ENCODE measurements around the gene COL9A1. TPM values are rescaled to one million over a fixed set of nuclear protein-coding genes. Genes with fewer than 3 reads are reported as not detected.

The COL9A1 gene
- total and polyA plus RNA-seq, 2 of the 8 experiments (the other 6 are each of a cell fraction or from before 2014, with no cell fraction given), result 7.9 to 18.1 TPM

DNA sequence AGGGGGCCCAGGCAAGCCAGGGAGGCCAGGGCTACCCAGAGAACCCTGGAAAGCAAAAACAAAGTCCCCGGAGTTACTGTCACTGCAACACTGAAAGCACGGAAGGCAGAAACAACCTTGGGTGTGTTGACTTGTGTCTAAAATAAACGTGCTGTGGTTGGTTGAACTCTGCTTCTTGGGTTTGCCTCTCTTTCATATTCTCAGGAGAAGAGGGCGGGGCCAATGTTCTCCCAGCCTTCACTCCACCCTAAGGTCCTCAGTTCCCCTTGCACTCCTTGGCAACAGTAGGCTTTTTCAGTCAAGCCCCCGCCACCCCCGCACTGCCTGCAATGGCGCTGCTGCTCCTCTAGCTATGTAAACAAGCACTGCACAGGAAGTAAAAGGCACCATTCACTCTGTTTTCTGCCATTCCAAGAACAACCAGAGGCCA is 60.9 kb downstream of the COL9A1 start:
- Histone ChIP-seq H3K18ac (ENCODE audit: extremely low read depth, low read length) (no peak overlapping the region), H3K79me1 (ENCODE audit: low read depth, low read length) (no peaks in the 10 kb centered on the region), H3K4me1 (replicated peaks in 1 of 4; ENCODE audit: control insufficient read depth in 3 of 4, insufficient read depth in 4 of 4, low read length in 3 of 4) (peaks cover 0 to 6% (median 4%) of the 10 kb centered on the region in 4 experiments; a peak in 5 of 7 replicates), H3K27me3 (replicated peaks in 1 of 4; ENCODE audit: control insufficient read depth in 3 of 4, extremely low read depth in 1 of 4, insufficient read depth in 3 of 4, low read length in 3 of 4) (no peaks in the 10 kb centered on the region), H3K14ac (ENCODE audit: insufficient read length) (no peak overlapping the region), H2BK12ac (ENCODE audit: low read depth, low read length) (no peak overlapping the region), H3K27ac (ENCODE audit: low read depth, low read length) (no peak overlapping the region), H2AFZ (ENCODE audit: low read length) (0 out of 2 replicates have a peak overlapping the region, but pooled peaks have one; percentile 30), H2AK5ac (ENCODE audit: low read depth, low read length) (no peak overlapping the region), H4K20me1 (replicated peaks in 1 of 2; ENCODE audit: control insufficient read depth in 1 of 2, insufficient read depth in 2 of 2, low read length in 2 of 2) (no peaks in the 10 kb centered on the region), H3K4ac (replicated peaks; ENCODE audit: insufficient read length, low read depth, low read length) (no peak overlapping the region), H4K5ac (ENCODE audit: insufficient read length, low read depth, low read length) (no peak overlapping the region), H3K79me2 (ENCODE audit: control insufficient read depth in 1 of 2, insufficient read depth in 2 of 2, low read length in 2 of 2) (no peaks in the 10 kb centered on the region), H3K4me3 (ENCODE audit: extremely low read depth in 1 of 4, insufficient read depth in 2 of 4, low read depth in 3 of 4, low read length in 4 of 4) (no peak overlapping the region), H3K9ac (replicated peaks in 1 of 4; ENCODE audit: extremely low read depth in 1 of 4, low read depth in 3 of 4, low read length in 3 of 4) (no peak overlapping the region), H2BK5ac (ENCODE audit: low read depth, low read length) (no peak overlapping the region), H2BK20ac (ENCODE audit: low read length) (no peak overlapping the region), H4K91ac (replicated peaks; ENCODE audit: insufficient read length, low read length) (no peak overlapping the region), H4K8ac (ENCODE audit: extremely low read depth, insufficient read depth, low read length) (no peak overlapping the region), H3K23ac (ENCODE audit: insufficient read length) (no peak overlapping the region), H2BK120ac (replicated peaks; ENCODE audit: low read depth, low read length) (no peak overlapping the region), H3K36me3 (ENCODE audit: control insufficient read depth in 2 of 4, insufficient read depth in 4 of 4, low read length in 3 of 4) (no peaks in the 10 kb centered on the region), H3K4me2 (ENCODE audit: insufficient read depth in 1 of 2, low read depth in 2 of 2, low read length in 2 of 2) (no peak overlapping the region), H3K23me2 (ENCODE audit: low read depth, low read length) (no peaks in the 10 kb centered on the region), H3K56ac (replicated peaks; ENCODE audit: insufficient read length, low read depth, low read length) (no peak overlapping the region), H2BK15ac (ENCODE audit: low read length) (no peak overlapping the region), H3K9me3 (ENCODE audit: insufficient read depth in 2 of 2, low read depth in 1 of 2, low read length in 1 of 2) (no peaks in the 10 kb centered on the region)
- TF ChIP-seq, protein P1, sequence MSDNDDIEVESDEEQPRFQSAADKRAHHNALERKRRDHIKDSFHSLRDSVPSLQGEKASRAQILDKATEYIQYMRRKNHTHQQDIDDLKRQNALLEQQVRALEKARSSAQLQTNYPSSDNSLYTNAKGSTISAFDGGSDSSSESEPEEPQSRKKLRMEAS (IDR thresholded peaks at IDR 0.05), result no peak
- no peak for DNase-seq (ENCODE audit: low read depth in 1 of 2, low spot score in 2 of 2)
- no peak for FAIRE-seq
- CTCF ChIA-PET (ENCODE audit: partially characterized antibody), result interaction anchor here (1.1 to 1.9 kb wide), 4 partner anchors 11 to 68 kb away, joined by 3 to 12 read pairs (median 4); no protein-coding TSS in a partner anchor
- POLR2A ChIA-PET (ENCODE audit: partially characterized antibody), result interaction anchor here (1.3 to 1.7 kb wide), 2 partner anchors 18 to 239 kb away, joined by 3 to 5 read pairs; no protein-coding TSS in a partner anchor
- WGBS, 2 experiments (ENCODE audit: extremely low coverage in 1 of 2, insufficient coverage in 1 of 2, insufficient read length in 1 of 2, insufficient replicate concordance in 2 of 2, low coverage in 1 of 2, low lambda C conversion rate in 2 of 2, missing lambda C conversion rate in 1 of 2), result 87% methylated on average over 7 of the region's 7 CpGs; no CpG with 5 or more reads in 1 of the 2 experiments
